ENCODE results near the gene COPZ1.
A peak's percentile ranks its signal among the peaks of the same experiment; 100 is the strongest.

COPZ1 gene

GRCh38 chr12:54390668-54391551 is 66.0 kb downstream of the COPZ1 start:
- H3K4me3 ChIP-seq (ENCODE audit: low read depth, low read length): peak overlapping the region; percentile 66

GRCh38 chr12:54392485-54393206 is 67.7 kb downstream of the COPZ1 start:
- no peak overlapping the region for H3K4me3 ChIP-seq (ENCODE audit: low read depth, low read length)

- H3K4me3 ChIP-seq (ENCODE audit: low read depth, low read length): no peak overlapping the region
Measured at GRCh38 chr12:54393207-54393609, 68.3 kb downstream of the COPZ1 start.

GRCh38 chr12:54393743-54394142 is 68.8 kb downstream of the COPZ1 start:
- no peak overlapping the region for H3K4me3 ChIP-seq (ENCODE audit: low read depth, low read length)

- H3K4me3 ChIP-seq (ENCODE audit: low read depth, low read length): no peak overlapping the region
Measured at GRCh38 chr12:54394281-54394719, 69.4 kb downstream of the COPZ1 start.

GRCh38 chr12:54394986-54395385 is 70.1 kb downstream of the COPZ1 start:
- H3K4me3 ChIP-seq (ENCODE audit: low read depth, low read length): no peak overlapping the region

GRCh38 chr12:54395545-54395944 is 70.6 kb downstream of the COPZ1 start:
- no peak overlapping the region for H3K4me3 ChIP-seq (ENCODE audit: low read depth, low read length)

GRCh38 chr12:54397157-54397556 is 72.2 kb downstream of the COPZ1 start:
- H3K4me3 ChIP-seq (ENCODE audit: low read depth, low read length): no peak overlapping the region

GRCh38 chr12:54398218-54398617 is 73.3 kb downstream of the COPZ1 start:
- no peak overlapping the region for H3K4me3 ChIP-seq (ENCODE audit: low read depth, low read length)

GRCh38 chr12:54398995-54399793 is 74.3 kb downstream of the COPZ1 start:
- H3K4me3 ChIP-seq (ENCODE audit: low read depth, low read length): no peak overlapping the region

GRCh38 chr12:54401119-54401518 is 76.2 kb downstream of the COPZ1 start:
- no peak overlapping the region for H3K4me3 ChIP-seq (ENCODE audit: low read depth, low read length)

All from iPS-11a (cell line).